HG03108 (cell line): ENCODE results near the gene FAM153A.
"Not testable (repeated sequence)": the region's sequence is repeated elsewhere in the genome, so short reads cannot be mapped to it uniquely, and the experiment has no call there.

ENCODE experiments used
- ATAC-seq: cut with Tn5 transposase; IDR thresholded peaks from one replicate; pipeline ENCODE4 v1.9.1; 2021; ENCODE audit warnings: moderate library complexity; ENCODE audit not compliant: unreplicated experiment

Gene FAM153A

DNA sequence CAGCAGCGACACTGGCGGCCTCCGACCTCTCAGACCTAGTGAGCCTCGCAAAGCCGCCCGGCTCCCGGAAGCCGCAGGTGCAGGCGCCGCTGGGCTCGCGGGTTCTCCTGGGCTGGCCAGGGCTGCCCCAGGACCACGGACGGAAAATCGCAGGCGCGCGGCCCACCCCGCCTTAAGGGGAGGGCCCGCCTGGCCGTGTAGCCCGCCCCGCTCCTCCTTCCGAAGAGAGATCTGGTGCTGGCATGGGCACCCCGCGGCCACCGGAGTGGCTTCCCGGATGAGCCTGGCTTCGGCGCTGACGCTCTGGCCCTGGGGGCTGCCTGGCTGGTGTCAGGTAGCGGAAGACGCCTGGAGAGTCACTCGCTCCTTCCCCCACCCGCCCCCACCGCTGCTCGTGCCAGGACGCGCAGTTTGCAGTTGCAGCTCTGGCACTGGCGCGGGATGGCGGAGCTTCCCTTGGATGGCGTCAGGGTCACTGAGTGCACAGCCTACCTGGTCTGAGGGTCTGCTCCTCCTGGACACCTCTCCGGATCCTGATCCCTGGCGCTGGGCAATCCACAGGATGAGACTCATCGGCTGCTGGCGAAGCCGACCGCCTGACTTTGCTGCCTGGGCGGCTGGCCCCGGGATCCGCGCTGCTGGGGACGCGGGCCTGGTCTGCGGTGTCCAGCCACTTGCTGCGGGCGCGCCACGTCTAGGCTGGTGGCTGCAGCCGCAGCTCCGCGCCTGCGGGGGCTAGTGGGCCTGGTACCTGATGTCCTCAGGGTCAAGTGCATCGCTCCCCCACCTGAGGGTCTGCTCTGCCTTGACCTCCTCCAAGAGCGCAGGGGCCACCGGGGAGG lies at the start of gene FAM153A:
Gene FAM153A (minus strand): TSS at position 108 of the 842 bp plus-strand sequence.
- ATAC-seq: not testable (repeated sequence)

- not testable (repeated sequence) for ATAC-seq
These were observed 49.6 kb upstream of the FAM153A start for GRCh38 chr5:177832287-177832686.

GRCh38 chr5:177826073-177826472 lies 43.4 kb upstream of the FAM153A start:
- not testable (repeated sequence) for ATAC-seq

GRCh38 chr5:177824776-177825175 lies 42.1 kb upstream of the FAM153A start:
- ATAC-seq: not testable (repeated sequence)

- ATAC-seq: not testable (repeated sequence)
These were observed 39.8 kb upstream of the FAM153A start for GRCh38 chr5:177822489-177822888.

DNA sequence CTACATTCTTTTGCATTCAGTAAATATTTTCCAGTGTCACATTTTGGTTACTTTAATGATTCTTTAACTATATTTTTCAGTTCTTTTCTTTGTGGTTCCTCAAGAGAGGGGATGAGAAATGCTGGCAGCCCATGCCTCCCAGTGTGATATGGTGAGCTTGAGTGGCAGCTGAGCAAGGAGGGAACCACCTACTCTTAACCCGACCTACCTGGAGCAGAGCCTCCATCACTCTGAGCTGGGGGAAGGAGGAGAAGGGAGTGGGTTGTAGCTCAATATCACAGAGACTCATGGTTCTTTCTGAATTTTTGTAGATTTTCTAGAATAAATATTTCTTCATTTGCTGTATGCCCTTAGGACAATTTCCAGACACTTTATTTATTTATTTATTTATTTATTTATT lies 37.0 kb upstream of the FAM153A start:
- ATAC-seq: not testable (repeated sequence)

DNA sequence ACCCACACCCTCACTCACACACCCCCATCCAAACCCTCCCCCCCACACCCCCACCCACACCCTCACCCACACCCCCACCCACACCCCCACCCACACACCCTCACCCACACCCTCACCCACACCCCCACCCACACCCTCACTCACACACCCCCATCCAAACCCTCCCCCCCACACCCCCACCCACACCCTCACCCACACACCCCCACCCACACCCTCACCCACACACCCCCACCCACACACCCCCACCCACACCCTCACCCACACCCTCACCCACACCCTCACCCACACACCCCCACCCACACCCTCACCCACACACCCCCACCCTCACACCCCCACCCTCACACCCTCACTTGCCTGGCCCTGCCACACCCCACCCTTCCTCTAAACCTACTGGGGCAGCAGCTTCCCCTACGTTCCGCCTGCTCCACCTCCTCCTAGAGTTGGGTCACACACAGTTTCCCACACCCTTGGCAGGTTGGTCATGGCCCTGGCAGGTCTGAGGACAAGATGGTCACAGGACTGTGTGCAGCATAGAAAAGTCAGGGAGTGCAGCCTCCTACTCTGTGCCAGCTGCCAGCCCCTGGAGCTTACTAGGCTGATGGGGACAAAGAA lies 30.2 kb upstream of the FAM153A start:
- ATAC-seq: not testable (repeated sequence)

GRCh38 chr5:177812160-177812743 lies 29.6 kb upstream of the FAM153A start:
- ATAC-seq: not testable (repeated sequence)

- not testable (repeated sequence) for ATAC-seq
These were observed 26.7 kb upstream of the FAM153A start for GRCh38 chr5:177809209-177809913.

- not testable (repeated sequence) for ATAC-seq
These were observed 25.7 kb upstream of the FAM153A start for GRCh38 chr5:177808420-177808819.

DNA sequence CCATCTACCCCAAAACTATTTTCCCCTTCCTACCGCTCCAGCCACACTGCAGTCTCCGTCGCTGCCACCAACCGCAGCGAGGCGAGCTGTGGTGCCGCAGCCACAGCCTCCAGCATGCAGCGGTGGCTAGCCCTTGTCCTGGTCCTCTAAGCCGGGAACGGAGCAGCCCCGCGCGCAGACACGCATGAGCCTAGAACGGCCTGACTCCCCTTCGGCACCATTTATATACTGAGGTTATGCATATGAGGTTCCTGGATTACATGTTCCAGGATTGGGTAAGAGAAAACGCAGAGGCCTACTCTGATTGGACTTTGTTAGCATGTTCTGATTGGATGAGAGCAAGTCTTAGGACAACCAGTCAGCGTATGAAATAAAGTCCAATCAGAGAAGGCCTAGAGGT lies 24.6 kb upstream of the FAM153A start:
- ATAC-seq: not testable (repeated sequence)

DNA sequence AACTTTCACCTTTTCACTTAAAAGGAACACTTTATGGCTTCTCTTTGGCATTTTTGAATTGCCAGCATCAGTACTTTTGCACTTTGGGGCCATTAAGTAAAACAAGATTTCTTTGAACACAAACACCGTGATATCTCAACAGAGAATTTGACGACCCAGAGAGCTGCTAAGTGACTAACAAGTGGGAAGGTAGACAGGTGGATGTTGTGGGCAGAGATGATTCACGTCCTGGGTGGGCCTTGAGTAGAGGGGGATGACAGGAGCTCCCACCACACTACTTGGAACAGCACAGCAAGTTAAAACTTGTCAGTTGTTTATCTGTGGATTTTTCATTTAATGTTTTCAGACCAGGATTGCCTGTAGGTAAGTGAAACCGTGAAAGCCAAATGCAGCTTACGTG lies 18.7 kb upstream of the FAM153A start:
- ATAC-seq: not testable (repeated sequence)

GRCh38 chr5:177798237-177798840 lies 15.6 kb upstream of the FAM153A start:
- ATAC-seq: not testable (repeated sequence)

DNA sequence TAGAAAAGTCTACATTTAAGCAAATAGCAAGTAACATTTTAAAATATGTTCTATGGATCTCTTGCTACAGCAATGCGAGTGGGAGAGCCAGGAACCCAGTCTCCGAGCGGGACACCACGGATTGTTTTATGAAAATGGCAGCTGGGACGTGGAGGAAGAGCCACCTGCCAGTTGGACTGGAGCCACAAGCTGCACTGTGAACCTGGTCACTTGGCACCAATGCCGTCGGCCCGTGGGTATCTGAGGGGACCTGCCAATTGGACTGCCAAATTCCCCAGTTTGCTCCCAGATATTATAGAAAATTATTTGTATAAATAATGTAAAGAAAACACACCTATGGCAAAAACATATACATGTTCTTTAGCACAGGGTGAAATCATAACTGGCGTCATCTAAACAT lies 10.6 kb upstream of the FAM153A start:
- not testable (repeated sequence) for ATAC-seq

DNA sequence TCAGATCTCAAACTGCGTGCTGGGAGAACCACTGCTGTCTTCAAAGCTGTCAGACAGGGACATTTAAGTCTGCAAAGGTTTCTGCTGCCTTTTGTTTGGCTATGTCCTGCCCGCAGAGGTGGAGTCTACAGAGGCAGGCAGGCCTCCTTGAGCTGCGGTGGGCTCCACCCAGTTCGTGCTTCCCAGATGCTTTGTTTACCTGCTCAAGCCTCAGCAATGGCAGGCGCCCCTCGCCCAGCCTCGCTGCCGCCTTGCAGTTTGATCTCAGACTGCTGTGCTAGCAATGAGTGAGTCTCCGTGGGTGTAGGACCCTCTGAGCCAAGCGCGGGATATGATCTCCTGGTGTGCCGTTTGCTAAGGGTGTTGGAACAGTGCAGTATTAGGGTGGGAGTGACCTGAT lies 8.9 kb upstream of the FAM153A start:
- ATAC-seq: not testable (repeated sequence)

GRCh38 chr5:177782169-177782568 lies 530 bp downstream of the FAM153A start:
- ATAC-seq: not testable (repeated sequence)

DNA sequence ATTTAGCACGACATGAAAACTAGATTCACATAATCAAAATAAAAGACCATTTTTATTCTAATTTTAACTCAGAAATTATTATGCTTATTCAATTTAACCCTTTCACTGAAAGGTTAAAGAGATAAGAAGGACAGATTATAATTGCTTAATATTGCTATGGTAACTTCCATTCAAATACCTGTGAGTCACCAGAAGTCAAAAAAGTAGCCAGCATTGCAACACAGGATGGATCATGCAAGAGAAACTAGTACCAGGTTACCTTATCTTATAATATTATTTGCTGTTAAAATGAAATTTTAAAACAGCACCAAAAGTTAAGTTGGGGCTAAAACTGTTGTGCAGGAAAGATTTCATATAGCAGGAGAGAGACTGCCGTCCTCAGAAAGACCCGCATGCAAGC lies 11.5 kb downstream of the FAM153A start:
- ATAC-seq: not testable (repeated sequence)

DNA sequence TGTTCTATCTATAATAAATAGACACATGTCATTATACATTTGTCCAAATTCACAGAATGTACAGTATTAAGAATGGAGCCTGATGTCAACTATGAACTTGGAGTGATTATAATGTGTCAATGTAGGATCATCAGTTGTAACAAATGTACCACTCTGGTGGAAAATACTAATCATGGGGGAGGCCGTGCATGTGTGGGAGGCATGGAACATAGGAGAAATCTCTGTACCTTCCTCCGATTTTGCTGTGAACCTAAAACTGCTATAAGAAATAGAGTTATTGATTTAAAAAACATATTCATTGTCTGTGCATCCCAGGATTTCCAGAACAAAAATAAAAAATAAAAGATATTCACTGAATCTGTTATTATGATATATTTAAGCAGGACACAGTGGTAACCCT lies 12.1 kb downstream of the FAM153A start:
- ATAC-seq: not testable (repeated sequence)

DNA sequence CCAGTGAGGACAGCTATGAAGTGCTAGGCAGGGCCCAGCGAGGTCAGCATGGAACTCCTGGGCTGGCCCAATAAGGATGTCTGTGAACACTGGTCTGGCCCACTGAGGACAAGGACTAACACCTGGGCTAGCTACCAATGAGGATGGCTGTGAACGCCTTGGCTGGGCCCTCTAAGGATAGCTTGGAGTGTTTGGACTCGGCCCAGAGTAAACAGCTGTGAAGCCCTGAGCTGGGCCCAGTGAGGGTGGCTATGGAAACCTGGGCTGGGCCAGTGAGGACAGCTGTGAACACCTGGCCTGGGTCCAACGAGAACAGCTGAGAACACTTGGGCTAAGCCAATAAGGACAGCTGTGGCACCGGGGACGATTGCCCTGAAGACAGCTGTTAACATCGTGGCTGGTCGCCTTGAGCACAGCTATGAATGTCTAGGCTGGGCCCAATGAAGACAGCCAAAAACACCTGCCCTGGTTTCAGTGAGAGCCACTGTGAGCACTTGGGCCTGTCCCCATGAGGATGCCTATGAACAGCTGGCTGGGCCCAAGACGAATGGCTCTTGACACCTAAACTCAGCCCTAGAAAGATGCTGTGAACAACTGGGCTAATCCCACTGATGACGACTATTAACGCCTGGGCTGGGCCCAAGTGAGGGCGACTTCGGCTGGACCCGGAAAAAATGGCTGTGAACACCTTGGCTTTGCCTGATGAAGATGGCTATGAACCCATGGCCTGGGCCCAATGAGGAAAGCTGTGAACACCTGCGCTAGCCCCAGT lies 18.8 kb downstream of the FAM153A start:
- ATAC-seq: not testable (repeated sequence)

DNA sequence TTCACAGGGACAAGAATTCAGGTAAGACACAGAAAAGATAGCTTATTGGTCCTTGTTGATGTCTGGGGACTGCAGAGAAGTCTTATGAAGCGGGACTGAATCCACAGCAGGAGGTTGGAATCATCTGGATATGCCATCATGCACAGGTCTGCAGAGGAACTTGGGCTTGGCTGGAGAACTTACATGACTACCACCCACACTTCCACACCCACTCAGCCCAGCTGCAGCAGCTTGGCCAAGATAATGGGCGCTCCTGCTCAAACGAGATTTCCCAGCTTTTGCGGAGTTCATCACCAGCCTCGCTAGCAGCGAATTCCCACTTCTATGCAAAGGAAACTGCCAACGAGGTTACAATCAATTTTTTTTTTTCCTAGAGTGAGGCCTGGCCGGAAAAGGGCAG lies 21.7 kb downstream of the FAM153A start:
- not testable (repeated sequence) for ATAC-seq
